ENCODE data around the gene HRAS. TPM values are rescaled to one million over a fixed set of nuclear protein-coding genes. Genes with fewer than 3 reads are reported as not detected.
"Not testable (repeated sequence)": the region's sequence is repeated elsewhere in the genome, so short reads cannot be mapped to it uniquely, and the experiment has no call there.

Gene HRAS
- total and polyA plus RNA-seq, 4 donors: 20.5 to 133 (median 69.7) TPM

DNA sequence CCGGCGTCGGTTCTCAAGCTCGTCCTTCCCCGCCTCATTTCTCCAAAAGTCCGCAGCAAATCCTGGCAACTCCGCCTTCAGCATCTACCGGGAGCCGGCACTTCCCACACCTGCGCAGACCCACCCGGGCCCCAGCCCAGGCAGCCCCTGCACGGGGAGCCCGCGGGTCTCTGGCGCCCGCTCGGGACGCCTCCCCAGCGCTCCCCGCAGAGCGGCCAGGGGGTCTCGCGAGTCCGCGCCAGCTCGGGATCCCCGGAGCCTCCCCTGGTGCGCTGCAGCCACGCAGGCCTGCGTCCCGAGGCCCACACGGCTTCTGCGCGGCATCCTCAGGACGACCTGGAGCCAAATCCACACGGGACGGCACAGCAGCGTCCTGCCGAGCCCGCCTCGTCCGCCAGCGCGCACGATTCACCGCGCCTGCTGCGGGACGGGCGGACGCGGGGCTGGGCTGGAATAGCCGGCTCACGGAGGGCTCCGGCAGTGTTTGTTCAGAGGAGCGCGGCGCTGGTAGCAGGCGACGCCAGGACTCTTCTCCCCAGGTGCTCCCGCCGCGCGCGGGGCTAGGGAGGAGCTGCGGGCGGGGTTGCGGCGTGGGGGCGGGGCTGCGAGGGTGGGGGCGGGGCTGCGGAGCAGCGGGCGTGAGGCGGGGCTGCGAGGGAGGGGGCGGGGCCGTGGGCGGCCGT is 40.1 kb upstream of the HRAS start:
- peaks cover 0 to 3% (median 1%) of the 10 kb centered on the region in 4 donors for H3K36me3 ChIP-seq (ENCODE audit: control insufficient read depth in 4 of 4, insufficient read depth in 4 of 4, low read length in 4 of 4)
- H3K27ac ChIP-seq (ENCODE audit: low read depth in 1 of 2, low read length in 1 of 2): peak overlapping the region in 1 of 2 donors; percentile 15
- peaks cover 0 to 5% (median 0%) of the 10 kb centered on the region in 3 donors for H3K27me3 ChIP-seq (ENCODE audit: control insufficient read depth in 3 of 3, insufficient read depth in 3 of 3, low read length in 2 of 3)
- no peaks in the 10 kb centered on the region for H3K9me3 ChIP-seq (ENCODE audit: control insufficient read depth in 4 of 4, insufficient read depth in 3 of 4, low read length in 3 of 4)
- ATAC-seq (ENCODE audit: insufficient read depth, low FRiP score) (peak; percentile 2), DNase-seq (no peak)
- peak overlapping the region; percentile 51 for H3K4me3 ChIP-seq
- TF ChIP-seq, protein P1, sequence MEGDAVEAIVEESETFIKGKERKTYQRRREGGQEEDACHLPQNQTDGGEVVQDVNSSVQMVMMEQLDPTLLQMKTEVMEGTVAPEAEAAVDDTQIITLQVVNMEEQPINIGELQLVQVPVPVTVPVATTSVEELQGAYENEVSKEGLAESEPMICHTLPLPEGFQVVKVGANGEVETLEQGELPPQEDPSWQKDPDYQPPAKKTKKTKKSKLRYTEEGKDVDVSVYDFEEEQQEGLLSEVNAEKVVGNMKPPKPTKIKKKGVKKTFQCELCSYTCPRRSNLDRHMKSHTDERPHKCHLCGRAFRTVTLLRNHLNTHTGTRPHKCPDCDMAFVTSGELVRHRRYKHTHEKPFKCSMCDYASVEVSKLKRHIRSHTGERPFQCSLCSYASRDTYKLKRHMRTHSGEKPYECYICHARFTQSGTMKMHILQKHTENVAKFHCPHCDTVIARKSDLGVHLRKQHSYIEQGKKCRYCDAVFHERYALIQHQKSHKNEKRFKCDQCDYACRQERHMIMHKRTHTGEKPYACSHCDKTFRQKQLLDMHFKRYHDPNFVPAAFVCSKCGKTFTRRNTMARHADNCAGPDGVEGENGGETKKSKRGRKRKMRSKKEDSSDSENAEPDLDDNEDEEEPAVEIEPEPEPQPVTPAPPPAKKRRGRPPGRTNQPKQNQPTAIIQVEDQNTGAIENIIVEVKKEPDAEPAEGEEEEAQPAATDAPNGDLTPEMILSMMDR (IDR thresholded peaks at IDR 0.05; ENCODE audit: control extremely low read depth, extremely low read depth): no peak
- H3K9ac ChIP-seq (ENCODE audit: insufficient read depth in 1 of 2, low read length in 2 of 2): no peak overlapping the region
- 1% methylated on average over 64 to 81 of the region's 81 CpGs for WGBS, 2 donors
- H3K4me1 ChIP-seq (ENCODE audit: control insufficient read depth in 5 of 5, insufficient read depth in 5 of 5, low read length in 5 of 5): peaks cover 4 to 32% (median 18%) of the 10 kb centered on the region in 5 donors

DNA sequence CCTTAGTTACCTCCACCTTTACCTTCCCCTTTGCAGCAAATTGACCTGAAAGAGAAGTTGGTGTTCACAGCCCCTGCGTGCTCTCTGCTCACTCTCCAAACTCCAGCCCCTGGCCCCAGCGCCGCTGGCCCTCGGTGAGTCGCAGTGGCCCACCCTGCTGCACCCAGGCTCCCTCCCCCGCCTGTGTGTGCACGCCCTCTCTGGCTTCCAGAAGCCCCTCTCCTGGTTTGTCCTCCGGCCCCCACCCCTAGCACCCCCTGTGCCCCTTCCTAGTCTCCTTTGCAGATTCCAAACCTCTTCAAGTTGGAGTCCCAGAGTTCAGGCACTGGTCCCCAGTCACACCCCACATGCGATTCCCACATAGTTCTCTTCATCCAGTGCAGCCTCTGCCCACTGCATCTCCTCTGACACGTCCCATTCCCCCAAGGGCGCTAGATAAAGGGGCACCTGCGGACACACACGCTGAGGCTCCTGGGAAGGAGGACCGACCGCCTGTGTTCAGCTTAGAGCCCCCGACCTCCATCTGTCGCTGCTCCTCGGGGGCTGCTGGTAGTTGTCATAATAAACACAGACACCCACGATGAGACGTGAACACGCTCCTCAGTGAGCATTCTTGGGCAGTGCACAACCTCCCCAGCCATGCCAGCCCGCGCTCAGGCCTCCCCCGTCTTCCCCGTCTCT is 39.4 kb upstream of the HRAS start:
- no peak for ATAC-seq (ENCODE audit: insufficient read depth, low FRiP score)
- Histone ChIP-seq H3K9ac (ENCODE audit: insufficient read depth in 1 of 2, low read length in 2 of 2) (no peak overlapping the region), H3K27me3 (ENCODE audit: control insufficient read depth in 3 of 3, insufficient read depth in 3 of 3, low read length in 2 of 3) (peaks cover 0 to 5% (median 0%) of the 10 kb centered on the region in 3 donors), H3K36me3 (ENCODE audit: control insufficient read depth in 4 of 4, insufficient read depth in 4 of 4, low read length in 4 of 4) (peaks cover 0 to 3% (median 1%) of the 10 kb centered on the region in 4 donors), H3K4me1 (ENCODE audit: control insufficient read depth in 5 of 5, insufficient read depth in 5 of 5, low read length in 5 of 5) (peaks cover 4 to 32% (median 18%) of the 10 kb centered on the region in 5 donors), H3K4me3 (peak overlapping the region; percentile 51), H3K9me3 (ENCODE audit: control insufficient read depth in 4 of 4, insufficient read depth in 3 of 4, low read length in 3 of 4) (no peaks in the 10 kb centered on the region), H3K27ac (ENCODE audit: low read depth in 1 of 2, low read length in 1 of 2) (no peak overlapping the region)
- DNase-seq: no peak
- TF ChIP-seq, protein P1 (IDR thresholded peaks at IDR 0.05; ENCODE audit: control extremely low read depth, extremely low read depth): no peak
- WGBS, 2 donors: 22 to 26% methylated on average over 25 of the region's 25 CpGs

DNA sequence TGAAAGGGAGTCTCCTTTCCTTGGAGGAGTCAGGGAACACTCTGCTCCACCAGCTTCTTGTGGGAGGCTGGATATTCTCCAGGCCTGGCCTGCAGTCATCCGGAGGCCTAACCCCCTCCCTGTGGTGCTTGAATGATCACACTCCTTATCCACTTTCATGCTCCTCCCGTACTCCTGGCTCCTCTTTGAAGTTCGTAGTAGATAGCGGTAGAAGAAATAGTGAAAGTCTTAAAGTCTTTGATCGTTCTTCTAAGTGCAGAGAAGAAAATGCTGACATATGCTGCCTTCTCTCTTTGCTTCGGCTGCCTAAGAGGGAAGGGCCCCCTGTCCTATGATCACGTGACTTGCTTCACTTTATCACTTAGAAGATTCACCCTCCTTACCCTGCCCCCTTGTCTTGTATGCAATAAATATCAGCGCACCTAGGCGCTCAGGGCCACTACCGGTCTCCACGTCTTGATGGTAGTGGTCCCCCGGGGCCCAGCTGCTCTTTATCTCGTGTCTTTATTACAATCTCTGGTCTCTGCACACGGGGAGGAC is 38.7 kb upstream of the HRAS start:
- not testable (repeated sequence) for H3K9me3 ChIP-seq (ENCODE audit: control insufficient read depth in 4 of 4, insufficient read depth in 3 of 4, low read length in 3 of 4); H3K36me3 ChIP-seq (ENCODE audit: control insufficient read depth in 4 of 4, insufficient read depth in 4 of 4, low read length in 4 of 4); H3K4me3 ChIP-seq; ATAC-seq (ENCODE audit: insufficient read depth, low FRiP score); H3K27me3 ChIP-seq (ENCODE audit: control insufficient read depth in 3 of 3, insufficient read depth in 3 of 3, low read length in 2 of 3); H3K27ac ChIP-seq (ENCODE audit: low read depth in 1 of 2, low read length in 1 of 2); H3K9ac ChIP-seq (ENCODE audit: insufficient read depth in 1 of 2, low read length in 2 of 2)
- 59 to 61% methylated on average over 14 of the region's 14 CpGs for WGBS, 2 donors
- peaks cover 4 to 35% (median 22%) of the 10 kb centered on the region in 5 donors for H3K4me1 ChIP-seq (ENCODE audit: control insufficient read depth in 5 of 5, insufficient read depth in 5 of 5, low read length in 5 of 5)
- DNase-seq: peak in 1 of 3 donors; percentile 32

DNA sequence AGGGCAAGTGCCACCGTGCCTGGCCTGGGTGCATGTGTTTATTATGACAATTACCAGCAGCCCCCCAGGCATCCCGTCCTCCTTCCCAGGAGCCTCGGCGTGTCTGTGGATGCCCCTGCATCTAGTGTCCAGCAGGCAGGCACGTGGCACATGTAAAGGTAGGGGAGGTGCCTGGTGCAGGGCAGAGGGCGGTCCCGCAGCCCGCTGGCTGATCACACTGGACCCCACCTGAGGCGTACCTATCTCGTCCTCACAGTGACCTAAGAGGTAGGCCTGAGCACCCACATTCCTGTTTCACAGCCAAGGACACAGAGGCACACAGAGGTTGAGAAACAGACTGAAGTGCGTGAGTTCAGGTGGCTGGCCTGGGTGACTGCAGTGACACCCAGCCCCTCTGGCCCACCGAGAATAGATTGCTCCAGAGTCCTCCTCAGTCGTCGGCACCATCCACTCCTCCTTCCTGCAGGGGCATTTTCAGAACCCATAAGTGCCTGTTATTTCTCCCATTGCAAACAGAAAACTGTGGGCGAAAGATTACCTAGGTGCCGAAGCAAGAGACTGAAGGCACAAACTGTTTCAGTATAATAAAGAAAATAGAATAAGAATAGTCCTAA is 37.9 kb upstream of the HRAS start:
- Histone ChIP-seq H3K9ac (ENCODE audit: insufficient read depth in 1 of 2, low read length in 2 of 2) (no peak overlapping the region), H3K9me3 (ENCODE audit: control insufficient read depth in 4 of 4, insufficient read depth in 3 of 4, low read length in 3 of 4) (no peaks in the 10 kb centered on the region)

More for the DNA sequence above, 37.9 kb upstream of the HRAS start:
- 78 to 91% methylated on average over 16 of the region's 16 CpGs for WGBS, 2 donors
- Histone ChIP-seq H3K27me3 (ENCODE audit: control insufficient read depth in 3 of 3, insufficient read depth in 3 of 3, low read length in 2 of 3) (peaks cover 0 to 5% (median 0%) of the 10 kb centered on the region in 3 donors), H3K27ac (ENCODE audit: low read depth in 1 of 2, low read length in 1 of 2) (peak overlapping the region in 1 of 2 donors; percentile 81), H3K4me3 (no peak overlapping the region), H3K4me1 (ENCODE audit: control insufficient read depth in 5 of 5, insufficient read depth in 5 of 5, low read length in 5 of 5) (peaks cover 4 to 36% (median 22%) of the 10 kb centered on the region in 5 donors), H3K36me3 (ENCODE audit: control insufficient read depth in 4 of 4, insufficient read depth in 4 of 4, low read length in 4 of 4) (peaks cover 0 to 3% (median under 1%) of the 10 kb centered on the region in 4 donors)
- TF ChIP-seq, protein P1 (IDR thresholded peaks at IDR 0.05; ENCODE audit: control extremely low read depth, extremely low read depth): no peak
- DNase-seq (no peak), ATAC-seq (ENCODE audit: insufficient read depth, low FRiP score) (no peak)

All from lung (tissue), 12 donors.